CD14-positive monocyte (primary cell): Measurements from ENCODE around the gene PRLH. TPM values are rescaled to one million over a fixed set of nuclear protein-coding genes. Genes with fewer than 3 reads are reported as not detected.

Experiments
- DNase-seq, 3 donors: peaks; one replicate each; pipeline ENCODE4 v3.0.0-alpha.2; 2011 to 2022
- H2AFZ ChIP-seq: 2 replicates; pipeline ENCODE4 v1.6.0; 2012; ENCODE audit warnings: mild to moderate bottlenecking, low read depth, low read length, inconsistent platforms; ENCODE audit not compliant: insufficient read depth, poor library complexity, severe bottlenecking
- H3K27ac ChIP-seq, 2 donors: 1 replicate in 1 of 2; 2 replicates in 1 of 2; pipeline ENCODE4 v1.5.1; 2012 to 2013; ENCODE audit warnings: low read length in 2 of 2, control low read depth in 1 of 2, inconsistent platforms in 1 of 2, low read depth in 1 of 2, mild to moderate bottlenecking in 1 of 2
- H3K27me3 ChIP-seq, 2 donors: one replicate each; pipeline versions ENCODE4 v1.6.0 to v1.6.1; 2011 to 2013; ENCODE audit warnings: low read length in 2 of 2; ENCODE audit not compliant: control insufficient read depth in 2 of 2, insufficient read depth in 2 of 2
- H3K36me3 ChIP-seq, 2 donors: replicated peaks in 1 of 2; 1 replicate in 1 of 2; 2 replicates in 1 of 2; pipeline versions ENCODE4 v1.5.1 to v1.6.1; 2012 to 2013; ENCODE audit warnings: low read length in 2 of 2, control low read depth in 1 of 2, inconsistent platforms in 1 of 2, mild to moderate bottlenecking in 1 of 2; ENCODE audit not compliant: insufficient read depth in 2 of 2, control insufficient read depth in 1 of 2
- H3K4me1 ChIP-seq, 2 donors: 1 replicate in 1 of 2; 2 replicates in 1 of 2; pipeline versions ENCODE4 v1.5.1 to v1.6.1; 2012 to 2013; ENCODE audit warnings: low read length in 2 of 2, control low read depth in 1 of 2, inconsistent platforms in 1 of 2, mild to moderate bottlenecking in 1 of 2, moderate library complexity in 1 of 2; ENCODE audit not compliant: insufficient read depth in 2 of 2, control insufficient read depth in 1 of 2
- H3K4me2 ChIP-seq: replicated peaks from 2 replicates; pipeline ENCODE3; 2012; ENCODE audit warnings: low read length, moderate library complexity, mild to moderate bottlenecking; ENCODE audit not compliant: poor library complexity, severe bottlenecking; ENCODE audit errors: extremely low read depth
- H3K4me3 ChIP-seq, 3 experiments: fragments of 200-600 bp in 1 of 3; sonication (generic) in 1 of 3; replicated peaks in 1 of 3; 1 replicate in 2 of 3; 2 replicates in 1 of 3; pipeline ENCODE4 v1.5.1; 2011 to 2013; ENCODE audit warnings: low read length in 3 of 3, mild to moderate bottlenecking in 3 of 3, control low read depth in 2 of 3, low read depth in 2 of 3, inconsistent platforms in 1 of 3, moderate library complexity in 1 of 3
- H3K79me2 ChIP-seq: 2 replicates; pipeline ENCODE4 v1.6.0; 2012; ENCODE audit warnings: mild to moderate bottlenecking, control low read depth, inconsistent platforms, low read length, moderate library complexity; ENCODE audit not compliant: insufficient read depth
- H3K9ac ChIP-seq: 2 replicates; pipeline ENCODE4 v1.6.0; 2017; ENCODE audit warnings: low read length, mild to moderate bottlenecking; ENCODE audit not compliant: insufficient read depth, poor library complexity, severe bottlenecking
- H3K9me3 ChIP-seq, 2 donors: replicated peaks in 1 of 2; 1 replicate in 1 of 2; 2 replicates in 1 of 2; pipeline versions ENCODE4 v1.5.1 to v1.6.1; 2012 to 2013; ENCODE audit warnings: low read length in 2 of 2, control low read depth in 1 of 2; ENCODE audit not compliant: control insufficient read depth in 1 of 2, insufficient read depth in 1 of 2
- H4K20me1 ChIP-seq: 2 replicates; pipeline ENCODE4 v1.6.0; 2012; ENCODE audit warnings: mild to moderate bottlenecking, low read length, control low read depth, moderate library complexity; ENCODE audit not compliant: insufficient read depth
- H3K27ac Mint-ChIP-seq, 7 donors: one replicate each; pipeline ENCODE4 v1.8.0; 2020; ENCODE audit warnings: mild to moderate bottlenecking in 7 of 7, mixed read lengths in 7 of 7, moderate library complexity in 6 of 7, inconsistent platforms in 2 of 7
- H3K27me3 Mint-ChIP-seq, 3 donors: one replicate each; pipeline ENCODE4 v1.8.0; 2021 to 2022; ENCODE audit warnings: low read depth in 3 of 3, mild to moderate bottlenecking in 3 of 3, mixed read lengths in 3 of 3, moderate library complexity in 3 of 3, inconsistent platforms in 1 of 3
- H3K36me3 Mint-ChIP-seq, 2 donors: one replicate each; pipeline ENCODE4 v1.8.0; 2020; ENCODE audit warnings: mixed read lengths in 2 of 2, inconsistent platforms in 1 of 2, mild to moderate bottlenecking in 1 of 2
- H3K4me1 Mint-ChIP-seq: one replicate; pipeline ENCODE4 v1.8.0; 2020; ENCODE audit warnings: mild to moderate bottlenecking, mixed read lengths
- H3K4me3 Mint-ChIP-seq, 2 donors: one replicate each; pipeline ENCODE4 v1.8.0; 2020; ENCODE audit warnings: mild to moderate bottlenecking in 2 of 2, mixed read lengths in 2 of 2, moderate library complexity in 1 of 2
- H3K9me3 Mint-ChIP-seq, 7 donors: one replicate each; pipeline ENCODE4 v1.8.0; 2020 to 2022; ENCODE audit warnings: mixed read lengths in 7 of 7, mild to moderate bottlenecking in 6 of 7, moderate library complexity in 6 of 7, inconsistent platforms in 2 of 7
- WGBS: methylation state at CpG from one replicate; pipeline ENCODE4 v1.1.5; 2013; ENCODE audit warnings: missing lambda C conversion rate; ENCODE audit not compliant: insufficient coverage; 5-methylcytosine and 5-hydroxymethylcytosine counted together
- intact Hi-C, 2 donors: fragments of 100-400 bp; cut with micrococcal nuclease; formaldehyde crosslinking; loops; one replicate each; pipeline versions ENCODE4 v1.15.0 to v1.15.1; 2023
- polyA plus RNA-seq, 3 donors: library from polyadenylated mRNA; depleted of rRNA in 1 of 3; unstranded in 2 of 3; stranded (reverse) in 1 of 3; fragments of 300-500 nt in 2 of 3; fragments of >200 nt in 1 of 3; fragmentation: Illumina TruSeq in 2 of 3; gene quantifications; 1 replicate in 2 of 3; 2 replicates in 1 of 3; pipeline ENCODE4 v1.2.3, GENCODE V29; 2012 to 2021
- TF ChIP-seq, protein P1 (sequence below): fragments of 200-600 bp; IDR thresholded peaks from one replicate; pipeline ENCODE4 v1.8.0; 2022; ENCODE audit warnings: antibody characterized with exemption, mild to moderate bottlenecking

The PRLH gene
- polyA plus RNA-seq, 3 donors, result not detected

DNA sequence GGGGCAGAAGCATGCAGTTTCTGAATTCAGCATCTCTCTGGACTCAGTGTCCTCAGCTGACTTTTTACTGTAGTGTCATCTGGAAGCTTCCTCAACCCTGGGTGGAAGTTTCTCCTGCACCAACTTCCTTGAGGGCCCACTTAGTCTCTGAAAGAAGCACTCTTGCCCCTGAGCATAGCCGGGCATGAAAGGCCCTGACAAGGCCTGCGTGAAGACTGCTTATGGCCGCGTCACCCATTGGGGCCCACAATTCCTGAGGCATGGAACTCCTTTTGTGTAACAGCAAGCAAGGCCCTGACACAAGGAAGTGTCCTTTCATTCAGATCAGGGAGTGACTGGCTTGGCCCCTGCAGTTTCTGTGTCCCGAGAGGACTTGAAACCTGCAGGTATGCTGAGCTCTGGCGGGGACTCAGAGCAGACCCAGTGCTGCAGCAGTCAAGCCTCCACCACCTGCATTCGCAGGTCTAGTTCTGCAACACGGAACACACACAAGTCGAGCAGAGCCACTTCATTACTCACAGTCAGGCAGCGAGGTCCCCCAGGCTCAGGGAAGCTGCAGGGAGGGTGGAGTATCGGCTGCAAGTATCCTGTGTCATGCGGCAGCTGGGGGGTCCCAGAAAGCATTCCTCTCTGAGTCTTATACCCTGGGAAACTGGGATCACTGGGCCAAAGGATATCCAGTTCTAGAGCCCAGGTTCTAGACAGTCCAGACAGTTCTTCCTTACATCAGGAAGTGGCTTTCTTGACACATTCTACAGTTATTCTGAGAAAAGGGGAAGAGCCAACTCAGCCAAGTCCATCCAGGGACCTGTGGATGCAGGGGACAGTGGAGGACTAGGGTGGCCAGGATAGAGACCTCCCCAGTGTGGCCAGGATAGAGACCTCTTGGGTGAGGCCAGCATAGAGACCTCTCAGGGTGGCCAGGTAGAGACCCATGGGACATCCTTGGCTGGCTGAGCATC is 35.6 kb upstream of the PRLH start:
- H3K9me3 ChIP-seq, result no peaks in the 10 kb centered on the region
- no peak overlapping the region for H3K9ac ChIP-seq
- H4K20me1 ChIP-seq, result no peaks in the 10 kb centered on the region
- no peaks in the 10 kb centered on the region for H3K36me3 ChIP-seq
- no peak overlapping the region for H3K27ac ChIP-seq
- no peak overlapping the region for H3K4me2 ChIP-seq
- Mint-ChIP-seq H3K36me3 (no peaks in the 10 kb centered on the region), H3K4me3 (no peak overlapping the region), H3K27me3 (peaks cover 0 to 2% (median 0%) of the 10 kb centered on the region in 3 donors), H3K27ac (peak overlapping the region in 1 of 7 donors; percentile 49), H3K4me1 (peaks cover 22% of the 10 kb centered on the region), H3K9me3 (no peaks in the 10 kb centered on the region)
- H3K79me2 ChIP-seq, result no peaks in the 10 kb centered on the region
- peak in 1 of 3 donors; percentile 5 for DNase-seq
- peaks cover 9 to 12% of the 10 kb centered on the region in 2 donors for H3K4me1 ChIP-seq
- H2AFZ ChIP-seq, result no peak overlapping the region
- TF ChIP-seq, protein P1, sequence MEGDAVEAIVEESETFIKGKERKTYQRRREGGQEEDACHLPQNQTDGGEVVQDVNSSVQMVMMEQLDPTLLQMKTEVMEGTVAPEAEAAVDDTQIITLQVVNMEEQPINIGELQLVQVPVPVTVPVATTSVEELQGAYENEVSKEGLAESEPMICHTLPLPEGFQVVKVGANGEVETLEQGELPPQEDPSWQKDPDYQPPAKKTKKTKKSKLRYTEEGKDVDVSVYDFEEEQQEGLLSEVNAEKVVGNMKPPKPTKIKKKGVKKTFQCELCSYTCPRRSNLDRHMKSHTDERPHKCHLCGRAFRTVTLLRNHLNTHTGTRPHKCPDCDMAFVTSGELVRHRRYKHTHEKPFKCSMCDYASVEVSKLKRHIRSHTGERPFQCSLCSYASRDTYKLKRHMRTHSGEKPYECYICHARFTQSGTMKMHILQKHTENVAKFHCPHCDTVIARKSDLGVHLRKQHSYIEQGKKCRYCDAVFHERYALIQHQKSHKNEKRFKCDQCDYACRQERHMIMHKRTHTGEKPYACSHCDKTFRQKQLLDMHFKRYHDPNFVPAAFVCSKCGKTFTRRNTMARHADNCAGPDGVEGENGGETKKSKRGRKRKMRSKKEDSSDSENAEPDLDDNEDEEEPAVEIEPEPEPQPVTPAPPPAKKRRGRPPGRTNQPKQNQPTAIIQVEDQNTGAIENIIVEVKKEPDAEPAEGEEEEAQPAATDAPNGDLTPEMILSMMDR, result no peak
- intact Hi-C loops, result no loop called here
- no peak overlapping the region for H3K4me3 ChIP-seq
- H3K27me3 ChIP-seq, result no peaks in the 10 kb centered on the region
- WGBS, result 92% methylated on average over 12 of the region's 12 CpGs

DNA sequence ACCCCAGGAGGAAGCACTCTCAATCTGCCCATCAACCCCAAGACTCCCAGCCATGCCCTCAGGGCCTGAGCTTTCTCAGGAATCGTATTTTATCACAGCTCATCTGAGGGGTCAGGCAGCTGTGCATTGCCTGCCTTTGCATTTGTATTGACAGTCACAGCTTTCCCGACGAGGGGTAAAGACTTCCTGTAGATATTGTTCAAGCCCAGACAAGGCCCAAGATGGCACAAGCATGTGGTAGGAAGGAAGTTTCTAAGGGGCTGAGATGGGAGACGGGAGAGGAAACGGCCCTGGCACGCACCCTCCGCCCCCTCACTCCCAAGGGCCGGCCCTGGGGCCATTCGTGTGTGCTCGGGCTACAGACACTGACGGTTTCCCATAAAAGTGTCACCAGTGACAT is 34.2 kb upstream of the PRLH start:
- WGBS, result 70% methylated on average over 4 of the region's 11 CpGs
- Mint-ChIP-seq H3K36me3 (no peaks in the 10 kb centered on the region), H3K4me1 (peaks cover 22% of the 10 kb centered on the region), H3K4me3 (no peak overlapping the region), H3K27me3 (peaks cover 2 to 3% (median 2%) of the 10 kb centered on the region in 3 donors), H3K27ac (no peak overlapping the region), H3K9me3 (no peaks in the 10 kb centered on the region)
- Histone ChIP-seq H3K36me3 (no peaks in the 10 kb centered on the region), H3K27ac (no peak overlapping the region), H4K20me1 (no peaks in the 10 kb centered on the region), H3K4me2 (no peak overlapping the region), H3K27me3 (no peaks in the 10 kb centered on the region), H3K9me3 (no peaks in the 10 kb centered on the region), H3K79me2 (no peaks in the 10 kb centered on the region), H2AFZ (no peak overlapping the region), H3K4me3 (no peak overlapping the region), H3K4me1 (peaks cover 9 to 12% of the 10 kb centered on the region in 2 donors), H3K9ac (no peak overlapping the region)
- intact Hi-C loops, result no loop called here
- no peak for DNase-seq
- TF ChIP-seq, protein P1, result no peak
